Measurements from ENCODE around the gene CCT7.

GRCh38 chr2:73300926-73301325 is 66.8 kb downstream of the CCT7 start:
- TF ChIP-seq CTCF (conservative IDR thresholded peaks at IDR 0.05; ENCODE audit: low read depth, low read length) (no peak), EZH2 (IDR thresholded peaks at IDR 0.05; ENCODE audit: borderline replicate concordance, low read depth, low read length, poor library complexity, severe bottlenecking) (no peak)
